ENCODE data around the gene CTPS1.

CTPS1 gene

GRCh38 chr1:41009466-41009865 lies 30.0 kb downstream of the CTPS1 start:
- no peak for TF ChIP-seq CTCF (conservative IDR thresholded peaks at IDR 0.05)
- H3K27ac ChIP-seq = peak overlapping the region; percentile 30

DNA sequence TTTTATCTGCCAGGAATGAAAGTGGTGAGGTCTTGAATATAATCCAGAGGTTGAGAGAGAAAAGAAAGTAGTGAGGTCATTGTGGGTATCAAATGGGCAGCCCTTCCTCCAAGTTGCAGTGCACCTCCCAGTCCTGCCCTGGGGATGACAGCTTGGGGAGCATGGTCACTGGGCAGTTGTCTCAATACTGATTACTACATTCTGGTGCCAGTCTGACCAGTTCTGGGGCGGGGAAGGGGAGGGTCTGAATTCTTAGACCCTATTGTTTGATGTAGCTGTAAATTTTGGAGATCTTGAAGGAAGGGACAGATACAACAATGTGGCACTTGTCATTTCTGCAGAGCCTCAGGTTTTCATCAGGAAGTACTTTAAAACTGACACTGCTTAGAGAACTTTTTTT lies 30.8 kb downstream of the CTPS1 start:
- peak overlapping the region; percentile 30; the same call in 1 of the 2 replicates for H3K27ac ChIP-seq
- no peak for TF ChIP-seq CTCF (conservative IDR thresholded peaks at IDR 0.05)

- no peak overlapping the region for H3K27ac ChIP-seq
- TF ChIP-seq CTCF (conservative IDR thresholded peaks at IDR 0.05) = no peak
Measured at GRCh38 chr1:41013024-41013423, 33.5 kb downstream of the CTPS1 start.

GRCh38 chr1:41013796-41014195 lies 34.3 kb downstream of the CTPS1 start:
- no peak for TF ChIP-seq CTCF (conservative IDR thresholded peaks at IDR 0.05)
- no peak overlapping the region for H3K27ac ChIP-seq

- no peak overlapping the region for H3K27ac ChIP-seq
- no peak for TF ChIP-seq CTCF (conservative IDR thresholded peaks at IDR 0.05)
Measured at GRCh38 chr1:41014871-41015270, 35.4 kb downstream of the CTPS1 start.

GRCh38 chr1:41015281-41015896 lies 35.9 kb downstream of the CTPS1 start:
- no peak overlapping the region for H3K27ac ChIP-seq
- no peak for TF ChIP-seq CTCF (conservative IDR thresholded peaks at IDR 0.05)

- TF ChIP-seq CTCF (conservative IDR thresholded peaks at IDR 0.05) = no peak
- no peak overlapping the region for H3K27ac ChIP-seq
Measured at GRCh38 chr1:41015897-41016470, 36.5 kb downstream of the CTPS1 start.
